GM19467 (cell line): ENCODE data around the gene CAMK1D.

Experiments
- ATAC-seq: cut with Tn5 transposase; IDR thresholded peaks from one replicate; pipeline ENCODE4 v1.9.1; 2021; ENCODE audit warnings: mild to moderate bottlenecking, moderate library complexity; ENCODE audit not compliant: unreplicated experiment

Gene CAMK1D

DNA sequence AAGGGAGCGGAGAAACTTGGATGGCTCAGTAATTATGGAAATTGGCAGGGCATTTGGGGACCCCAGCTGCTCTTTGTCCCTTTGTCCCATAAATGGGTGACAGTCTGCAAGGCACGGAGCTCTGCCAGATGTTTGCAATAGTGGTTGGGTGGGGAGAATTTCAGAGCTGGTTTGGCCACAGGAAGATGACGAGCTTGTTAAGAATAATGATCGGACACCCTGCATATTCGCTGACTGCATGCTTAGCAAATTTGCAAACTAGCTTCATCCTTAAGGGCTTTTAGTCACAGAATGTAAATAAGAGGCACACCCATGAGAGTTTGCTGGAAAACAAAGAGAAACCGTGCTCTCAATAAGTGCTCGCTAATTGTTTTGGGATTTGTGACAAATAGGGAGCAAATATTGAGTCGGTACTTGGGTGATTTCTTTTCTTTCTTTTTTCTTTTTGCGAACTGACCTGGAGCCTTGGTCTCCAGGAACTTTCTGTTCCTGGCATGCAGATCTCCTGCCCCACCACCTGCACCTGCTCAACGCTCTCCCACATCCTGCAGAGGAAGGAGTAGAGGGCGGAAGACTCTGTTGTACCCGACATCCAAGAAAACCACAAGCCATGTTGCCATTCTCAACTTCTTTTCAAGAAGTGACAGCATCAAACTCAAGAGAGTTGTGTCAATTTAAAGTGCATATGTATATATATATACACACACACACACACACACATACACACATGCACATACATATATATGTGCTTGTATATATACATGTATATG is 238.9 kb downstream of the CAMK1D start:
- ATAC-seq, result no peak

DNA sequence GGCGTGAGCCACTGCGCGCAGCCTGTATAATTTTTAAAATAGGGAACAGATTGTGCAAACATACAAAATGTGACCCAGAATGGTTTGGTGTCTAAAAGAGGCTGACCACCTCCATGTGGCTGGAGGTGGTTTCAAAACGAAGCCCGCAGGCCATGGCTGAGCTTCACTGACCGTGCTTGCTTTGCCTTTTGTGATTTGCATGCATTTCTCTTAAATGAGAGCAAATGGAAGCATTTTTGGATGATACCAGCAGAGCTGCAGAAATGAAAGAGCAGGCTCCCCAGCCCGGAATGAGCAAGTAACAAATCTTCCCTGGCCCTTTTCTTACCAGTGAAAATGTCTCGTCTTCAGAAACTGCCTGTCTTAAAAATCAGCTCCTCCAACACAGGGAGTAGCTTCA is 239.9 kb downstream of the CAMK1D start:
- no peak for ATAC-seq

DNA sequence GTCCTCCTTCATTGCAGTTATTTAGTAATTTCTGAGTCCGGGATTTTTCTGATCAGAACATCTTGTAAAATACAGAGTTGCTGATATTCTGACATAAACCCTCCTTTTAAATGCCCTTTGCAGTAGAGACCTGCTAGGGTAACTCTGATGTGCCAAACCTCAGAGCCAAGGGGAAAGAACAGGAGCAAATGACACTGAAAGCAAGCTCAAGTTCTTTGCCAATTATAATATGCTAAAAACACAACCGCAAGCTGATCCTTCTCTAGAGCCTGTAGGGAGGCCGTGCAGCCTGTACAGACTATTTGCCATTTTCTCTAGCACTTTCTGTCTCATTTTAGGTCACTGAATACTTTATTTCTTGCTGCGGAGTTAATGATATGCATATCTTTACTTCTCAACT is 240.4 kb downstream of the CAMK1D start:
- no peak for ATAC-seq

DNA sequence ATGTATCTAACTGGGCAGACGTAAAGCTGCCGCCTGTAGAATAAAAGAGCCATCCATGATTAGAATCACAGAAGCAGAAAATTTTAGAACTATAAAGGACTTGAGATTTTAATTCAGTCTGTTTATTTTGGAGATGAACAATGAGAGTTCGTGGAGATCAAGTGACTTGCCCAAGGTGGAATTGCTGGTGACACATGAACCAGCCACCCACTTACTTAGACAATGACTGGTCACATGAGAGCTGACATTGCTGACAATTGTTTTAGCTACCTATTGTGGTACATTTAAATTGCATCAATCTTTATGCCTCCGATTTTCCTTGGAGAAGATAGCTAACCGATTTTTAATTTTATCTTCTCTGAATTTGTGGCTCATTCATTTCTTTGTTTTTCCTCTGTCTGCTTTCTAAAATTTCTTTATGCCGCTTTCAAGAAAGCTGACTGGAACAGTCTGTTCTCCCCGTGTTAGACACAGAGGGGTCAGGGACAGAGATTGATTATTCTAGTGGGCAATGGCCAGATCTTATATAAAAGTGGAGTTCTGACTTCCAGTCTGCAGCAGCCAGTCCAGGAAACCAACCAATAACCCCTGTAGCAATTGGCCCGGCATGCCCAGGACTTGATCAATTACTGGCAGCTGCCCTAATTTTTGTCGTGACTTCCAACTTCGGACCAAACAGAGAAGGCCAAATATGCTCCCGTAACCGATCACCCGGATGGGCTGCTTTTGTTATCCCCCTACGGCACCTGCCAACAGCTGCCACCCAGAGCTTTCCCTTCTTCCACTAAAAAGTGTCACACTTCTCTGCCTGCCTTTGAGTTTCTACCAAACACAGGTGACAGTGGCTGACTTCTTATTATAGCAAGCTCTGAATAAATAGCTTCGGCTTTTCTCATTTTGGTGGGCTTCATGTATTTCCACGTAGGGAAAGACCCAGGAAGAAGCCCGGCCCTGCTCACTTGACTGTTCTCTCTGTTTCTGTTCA is 241.6 kb downstream of the CAMK1D start:
- ATAC-seq, result no peak

DNA sequence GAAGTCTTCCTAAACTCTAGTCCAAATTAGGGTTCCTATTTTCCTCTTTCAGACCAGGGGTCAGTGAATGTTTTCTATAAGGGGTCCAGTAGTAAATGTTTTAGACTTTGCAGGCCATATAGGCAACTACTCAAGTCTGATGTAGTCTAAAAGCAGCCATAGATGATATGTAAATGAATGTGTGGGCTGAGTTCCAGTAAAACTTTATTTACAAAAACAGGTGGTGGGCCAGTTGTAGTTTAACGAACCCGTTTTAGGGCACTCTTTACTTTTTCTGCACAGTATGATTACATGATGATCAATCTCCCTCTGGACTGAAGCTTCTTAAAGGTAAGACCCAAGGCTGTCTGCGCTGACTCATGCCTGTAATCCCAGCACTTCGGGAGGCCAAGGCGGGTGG is 243.6 kb downstream of the CAMK1D start:
- no peak for ATAC-seq

DNA sequence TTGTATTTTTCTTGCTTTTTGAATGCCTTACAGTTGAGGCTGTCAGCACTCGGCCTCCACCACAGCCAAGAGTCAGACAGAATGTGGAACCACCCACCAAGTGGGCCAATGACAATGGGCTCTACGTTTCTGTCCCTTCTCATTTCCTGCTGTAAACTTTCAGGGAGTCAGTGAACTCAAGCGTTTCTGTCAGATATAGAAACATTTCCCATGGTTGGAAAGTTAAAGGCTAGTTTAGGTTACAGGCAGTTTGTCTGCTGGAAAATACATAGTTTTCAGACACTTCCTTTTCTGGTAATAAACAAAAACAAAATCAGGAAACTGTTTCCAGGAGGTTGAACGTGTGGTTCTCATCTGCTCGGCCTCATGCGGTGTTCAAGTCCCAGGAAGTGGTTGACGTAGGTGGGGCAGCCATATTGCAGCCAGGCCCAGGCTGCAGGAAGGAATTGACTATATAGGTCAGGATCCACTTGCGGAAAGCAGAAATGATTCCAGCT is 245.1 kb downstream of the CAMK1D start:
- no peak for ATAC-seq

DNA sequence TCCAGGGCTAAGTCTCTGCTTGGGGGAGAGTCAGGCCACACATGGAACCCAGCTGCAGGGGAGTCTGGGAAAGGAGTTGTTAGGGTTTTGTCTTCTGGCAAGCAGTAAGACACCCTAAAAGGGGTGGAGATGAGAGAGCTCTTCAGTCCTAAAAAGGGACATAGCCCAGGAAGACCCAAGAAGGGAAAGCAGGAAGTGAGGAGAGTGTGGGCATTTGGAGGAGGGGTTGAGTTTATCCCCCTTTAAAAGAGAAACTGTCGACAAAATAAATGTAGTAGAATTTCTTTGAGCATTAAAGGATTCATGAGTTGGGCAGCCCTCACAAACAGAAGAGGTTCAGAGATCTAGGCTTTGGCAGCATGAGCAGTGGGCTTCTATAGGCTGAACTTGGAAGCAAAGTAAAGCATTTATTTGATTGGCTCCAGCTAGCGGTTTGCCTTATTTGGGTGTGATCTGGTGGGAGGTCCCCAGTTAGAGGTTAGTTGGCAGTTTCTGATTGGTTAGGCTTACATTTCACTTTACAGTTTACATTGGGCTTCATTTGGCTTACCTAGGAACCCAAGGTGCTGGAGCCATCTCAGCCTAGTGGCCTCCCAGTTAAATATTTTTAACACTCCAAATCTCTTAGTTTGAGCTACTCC is 246.7 kb downstream of the CAMK1D start:
- no peak for ATAC-seq

DNA sequence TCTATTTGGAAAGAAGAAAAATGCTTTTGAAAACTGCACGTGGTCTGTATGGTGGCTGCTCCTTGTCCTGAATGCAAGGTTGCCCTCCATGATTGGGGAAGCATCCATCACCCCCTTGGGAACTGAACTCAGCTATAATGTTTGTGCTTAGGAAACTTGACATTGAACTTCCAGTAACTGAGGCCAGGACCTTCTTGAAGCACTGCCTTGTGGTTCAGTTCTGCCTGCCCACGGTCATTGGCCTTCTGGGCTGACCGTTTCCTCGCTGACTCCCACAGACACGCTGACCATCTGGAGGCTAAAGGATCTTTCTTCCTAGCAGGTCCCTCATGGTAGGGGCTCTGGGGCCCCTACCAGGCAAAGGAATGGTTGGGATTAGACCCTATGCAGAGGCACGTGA is 247.8 kb downstream of the CAMK1D start:
- ATAC-seq, result no peak

DNA sequence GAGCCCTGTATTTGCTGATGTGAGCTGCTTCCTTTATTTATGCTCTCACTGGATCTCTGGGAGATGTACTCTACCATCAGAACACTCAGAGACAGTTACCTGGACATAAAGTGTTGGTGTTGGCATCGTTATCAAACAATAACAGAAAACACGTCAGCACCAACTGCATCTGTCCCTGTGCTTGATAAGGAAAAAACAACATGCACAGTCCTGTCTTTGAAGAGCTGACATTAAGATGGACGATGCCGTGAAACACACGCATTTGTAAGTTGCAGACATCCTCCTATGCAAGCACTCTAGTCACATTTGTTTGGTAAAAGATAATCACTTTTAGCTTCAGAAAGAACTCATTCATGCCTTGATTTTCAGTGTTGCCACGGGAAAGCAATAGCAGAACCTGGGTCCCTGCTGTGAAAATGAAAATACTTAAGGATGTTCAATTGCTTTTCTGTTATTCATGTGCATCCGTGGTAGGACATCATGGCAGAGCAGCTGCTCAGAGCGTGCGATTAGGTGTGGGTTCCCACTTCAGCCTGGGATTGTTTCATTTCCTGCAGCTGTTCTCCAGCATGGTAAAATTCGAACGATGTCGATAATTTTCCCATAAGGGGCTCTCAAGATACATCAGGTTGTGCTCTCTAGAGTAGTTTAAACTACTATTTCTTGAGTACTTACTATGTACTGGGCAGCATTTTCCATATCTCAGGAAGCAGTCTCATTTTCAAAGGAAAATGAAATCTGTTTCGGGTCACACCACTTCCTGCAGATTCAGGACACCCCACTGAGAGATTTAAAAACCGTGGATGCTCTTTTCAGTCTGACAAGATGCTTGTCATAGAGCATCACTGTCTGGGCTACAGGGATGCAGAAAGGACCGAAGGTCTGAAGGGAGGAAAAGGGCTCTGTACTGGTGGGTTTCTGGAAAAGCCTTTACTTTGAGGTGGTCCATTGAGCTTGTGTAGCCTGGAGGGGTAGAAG is 248.7 kb downstream of the CAMK1D start:
- ATAC-seq, result no peak

DNA sequence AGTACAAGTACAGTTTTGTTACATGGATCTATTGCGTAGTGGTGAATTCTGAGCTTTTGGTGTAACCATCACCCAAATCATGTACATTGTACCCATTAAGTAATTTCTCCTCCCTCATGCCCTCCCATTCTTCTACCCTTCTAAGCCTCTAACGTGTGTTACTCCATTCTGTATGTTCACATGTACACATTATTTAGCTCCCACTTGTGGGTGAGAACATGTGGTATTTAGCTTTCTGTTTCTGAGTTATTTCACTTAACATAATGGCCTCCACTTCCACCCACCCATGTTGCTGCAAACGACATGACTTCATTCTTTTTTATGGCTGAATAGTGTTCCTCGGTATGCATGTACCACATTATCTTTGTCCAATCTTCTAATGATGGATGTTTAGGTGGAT is 251.3 kb downstream of the CAMK1D start:
- ATAC-seq, result no peak

DNA sequence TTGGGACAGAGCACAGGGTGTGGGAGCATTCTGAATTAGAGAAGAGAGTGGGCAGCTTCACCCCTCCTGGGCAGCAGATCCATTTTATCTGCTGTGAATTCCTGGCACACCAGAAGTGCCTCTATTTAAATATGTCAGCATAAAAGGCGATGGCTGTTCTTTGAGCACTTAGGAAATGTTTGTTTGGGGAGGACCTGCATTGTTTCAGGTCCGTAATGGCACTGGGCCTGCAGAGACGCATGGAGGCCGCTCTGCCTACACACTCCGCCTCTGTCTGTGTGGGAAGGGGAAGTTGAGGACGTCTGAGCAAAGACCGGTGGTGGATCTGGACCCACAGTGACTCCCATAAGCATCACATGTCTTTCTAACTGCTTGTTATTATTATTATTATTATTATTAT is 253.2 kb downstream of the CAMK1D start:
- no peak for ATAC-seq

DNA sequence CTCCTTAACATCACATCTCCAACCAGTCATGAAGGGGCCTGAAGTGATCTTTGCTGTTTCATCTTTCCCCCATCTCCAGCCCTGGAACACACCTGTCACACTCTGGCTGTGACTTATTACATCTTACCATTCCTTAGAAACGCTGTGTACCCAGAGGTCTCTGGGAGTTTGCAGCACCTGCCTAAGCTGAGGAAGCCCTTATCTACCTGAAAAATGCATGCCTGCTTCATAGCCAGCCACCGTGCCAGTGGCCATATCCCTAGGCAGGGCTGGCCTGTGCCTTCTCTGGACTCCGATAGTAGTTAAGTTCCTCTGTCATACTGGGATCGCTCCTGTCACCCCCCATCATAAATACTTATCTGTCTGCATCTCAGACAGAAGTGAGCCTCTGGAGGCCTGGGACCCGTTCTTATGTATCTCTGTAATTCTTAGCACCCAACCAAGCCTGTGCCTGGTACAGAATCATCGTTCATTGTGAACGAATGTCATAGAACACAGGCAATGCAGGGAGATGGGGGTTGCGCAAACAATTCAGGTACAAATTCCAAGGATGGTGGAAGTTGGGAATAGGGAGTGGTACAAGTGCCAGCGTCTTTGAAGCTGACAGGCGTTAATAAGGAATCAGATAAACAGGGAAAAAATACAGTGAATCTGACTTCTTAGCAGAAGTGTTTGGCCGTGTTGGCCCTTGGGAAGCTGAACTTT is 254.6 kb downstream of the CAMK1D start:
- no peak for ATAC-seq

DNA sequence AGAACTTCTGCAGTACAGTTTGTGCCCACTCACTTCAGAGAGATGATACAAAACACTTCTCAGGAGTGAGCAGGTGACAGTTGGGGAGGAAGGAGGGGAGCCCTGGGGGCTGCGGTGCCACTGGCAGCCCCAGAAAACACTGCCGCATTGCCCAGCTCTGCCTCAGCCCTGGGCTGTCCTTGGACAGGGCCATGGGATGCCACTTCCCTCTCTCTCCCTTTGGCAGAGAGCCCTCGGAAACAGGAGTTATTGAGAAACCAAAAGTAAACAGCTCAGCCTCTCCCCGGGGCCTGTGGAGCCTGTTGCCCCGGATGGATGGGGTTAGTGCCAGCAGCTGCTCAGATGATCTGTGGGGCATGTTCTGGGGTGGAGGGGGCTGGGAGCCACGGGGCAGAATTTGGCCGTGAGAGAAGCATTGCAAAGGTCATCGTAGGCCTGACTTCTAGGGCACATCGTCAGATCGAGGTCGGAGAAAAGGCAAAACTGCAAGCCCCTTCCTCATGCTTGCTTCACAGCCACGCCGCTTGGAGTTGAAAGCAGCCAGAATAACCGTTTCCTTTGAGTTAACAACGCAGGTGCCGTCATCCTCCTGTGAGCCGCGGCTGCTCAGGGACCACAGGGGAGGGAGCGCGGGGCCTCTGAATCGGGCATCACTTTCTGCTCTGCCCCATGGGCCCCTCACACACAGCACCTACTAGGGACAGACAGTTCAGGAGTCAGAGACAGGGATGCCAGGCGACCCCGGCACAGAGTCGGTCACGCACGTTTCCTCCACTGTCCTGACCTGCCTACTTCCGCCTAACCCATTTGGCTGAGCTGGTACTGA is 256.4 kb downstream of the CAMK1D start:
- peak; percentile 72 for ATAC-seq

DNA sequence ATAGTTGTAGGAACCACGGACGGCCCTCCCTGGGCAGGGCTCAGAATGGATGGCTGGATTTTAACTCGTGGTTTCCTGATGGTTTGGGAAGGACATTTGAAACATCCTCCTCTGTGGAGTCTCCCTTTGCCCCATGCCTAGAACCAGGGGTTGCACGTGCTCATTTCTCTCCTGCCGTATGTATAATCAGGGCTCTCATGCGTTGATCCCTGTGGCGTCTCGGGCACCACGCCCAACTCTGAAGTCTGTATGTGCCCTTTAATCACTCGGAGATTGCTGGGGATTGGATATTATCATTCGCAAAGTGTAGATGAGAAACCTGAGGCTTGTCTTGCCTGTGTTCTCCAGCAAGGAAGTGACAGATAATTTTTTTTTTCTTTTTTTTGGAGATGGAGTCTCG is 257.1 kb downstream of the CAMK1D start:
- no peak for ATAC-seq

DNA sequence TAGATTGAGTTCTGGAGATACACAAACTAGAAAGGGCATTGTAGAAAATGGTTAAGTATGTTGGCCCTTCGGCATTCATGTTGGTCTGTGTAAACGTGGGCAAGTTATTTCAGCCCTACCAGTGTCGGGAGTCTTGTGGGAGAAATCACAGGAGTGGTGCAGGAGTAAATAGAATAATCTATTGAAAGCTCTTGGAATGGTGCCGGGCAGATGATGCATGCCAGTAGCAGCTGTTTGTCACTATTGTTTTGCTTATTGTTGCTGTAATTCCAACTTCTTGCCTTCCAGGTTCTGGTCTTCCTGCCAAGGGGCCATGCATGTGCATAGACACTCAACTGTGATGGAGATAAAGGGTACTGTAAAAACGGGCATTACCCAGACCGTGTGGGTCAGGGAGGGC is 259.4 kb downstream of the CAMK1D start:
- no peak for ATAC-seq

DNA sequence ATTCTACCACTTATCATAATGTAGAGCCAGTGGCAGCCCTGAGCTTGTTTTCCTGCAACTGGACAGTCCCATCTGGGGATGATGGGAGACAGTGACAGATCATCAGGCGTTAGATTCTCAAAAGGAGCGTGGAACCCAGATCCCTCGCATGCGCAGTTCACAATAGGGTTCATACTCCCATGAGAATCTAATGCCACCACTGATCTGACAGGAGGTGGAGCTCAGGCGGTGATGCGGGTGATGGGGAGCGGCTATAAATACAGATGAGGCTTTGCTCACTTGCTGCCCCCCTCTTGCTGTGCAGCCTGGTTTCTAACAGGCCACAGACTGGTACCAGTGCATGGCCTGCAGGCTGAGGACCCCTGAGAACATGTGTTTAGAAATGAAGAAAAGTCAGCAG is 260.1 kb downstream of the CAMK1D start:
- ATAC-seq, result no peak

DNA sequence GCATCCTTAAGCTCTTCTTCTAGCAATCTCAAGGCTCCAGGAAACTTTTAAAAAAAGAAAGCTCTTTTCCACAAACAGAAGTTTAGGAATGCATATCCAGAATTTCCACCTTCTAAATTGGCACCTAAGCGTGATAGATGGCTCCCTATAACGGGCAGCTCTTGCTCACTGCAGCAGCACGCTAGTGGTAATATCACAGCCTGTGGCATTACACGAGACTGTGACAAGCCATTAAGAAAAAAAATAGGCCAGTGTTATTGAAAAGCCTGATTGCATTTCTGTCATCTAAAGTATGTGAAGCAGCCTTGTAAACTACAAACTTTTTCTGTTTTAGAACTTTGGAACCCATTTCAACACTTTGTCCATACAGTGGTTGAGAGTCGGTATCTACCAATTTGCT is 263.8 kb downstream of the CAMK1D start:
- ATAC-seq, result no peak

DNA sequence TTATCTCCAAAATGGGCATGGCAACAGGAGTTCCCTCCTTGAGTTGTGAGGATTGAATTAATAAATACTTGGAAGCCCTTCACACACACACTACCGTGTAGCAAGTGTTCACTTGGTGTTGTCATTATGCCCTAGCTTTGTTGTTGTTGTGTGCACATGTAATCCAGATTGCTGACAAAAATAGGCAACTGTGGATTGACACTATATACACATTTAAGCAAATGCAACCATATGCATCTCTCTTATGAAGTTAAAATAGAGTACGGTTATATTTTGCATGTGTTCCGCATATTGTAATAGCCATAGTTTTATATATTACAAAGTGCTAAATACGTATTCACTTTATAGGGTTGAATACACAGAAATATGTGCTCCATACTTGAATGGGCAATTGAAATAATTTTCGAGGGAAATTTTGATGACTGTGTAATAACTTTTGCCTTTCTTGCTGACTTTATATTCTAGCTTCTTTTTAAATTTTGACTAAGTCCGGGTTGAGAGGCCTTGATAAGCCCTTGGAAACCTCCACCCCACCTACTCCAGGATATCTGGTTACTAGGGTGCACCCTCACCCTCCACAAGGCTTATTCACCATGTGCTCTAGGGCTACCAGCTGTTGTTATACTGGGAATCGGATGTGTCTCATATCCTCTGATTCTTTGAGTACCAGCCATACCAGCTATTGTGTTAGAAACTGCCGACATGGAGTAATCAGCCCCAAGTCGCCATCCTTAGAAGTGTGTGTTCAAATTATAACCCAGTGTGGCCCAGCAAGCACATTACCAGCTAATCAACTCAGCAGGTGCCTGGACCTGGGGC is 265.0 kb downstream of the CAMK1D start:
- ATAC-seq, result no peak
